DOHH2 (cell line): ENCODE measurements around the gene CCT6A.
"Not testable (repeated sequence)": the region's sequence is repeated elsewhere in the genome, so short reads cannot be mapped to it uniquely, and the experiment has no call there.

Experiments used
- H3F3A ChIP-seq: fragments of 200-600 bp; sonication (generic), shearing (Covaris generic); 2 replicates; pipeline ENCODE4 v1.6.0; 2016; ENCODE audit warnings: antibody characterized with exemption, mild to moderate bottlenecking; ENCODE audit not compliant: control insufficient read depth, insufficient read depth
- H3K27ac ChIP-seq: fragments of 200-600 bp; sonication (generic); 2 replicates; pipeline ENCODE4 v1.5.1; 2014; ENCODE audit warnings: low read depth, mild to moderate bottlenecking, low read length, moderate library complexity
- H3K27me3 ChIP-seq: fragments of 200-600 bp; sonication (generic); 2 replicates; pipeline ENCODE4 v1.6.1; 2014; ENCODE audit warnings: mild to moderate bottlenecking, low read length, mixed read lengths; ENCODE audit not compliant: control insufficient read depth
- H3K36me3 ChIP-seq: fragments of 200-600 bp; sonication (generic); 2 replicates; pipeline ENCODE4 v1.6.1; 2014; ENCODE audit warnings: mild to moderate bottlenecking, low read length, moderate library complexity, mixed read lengths; ENCODE audit not compliant: control insufficient read depth
- H3K4me1 ChIP-seq: fragments of 200-600 bp; sonication (generic); 2 replicates; pipeline ENCODE4 v1.6.1; 2014; ENCODE audit warnings: mild to moderate bottlenecking, low read length, mixed read lengths; ENCODE audit not compliant: control insufficient read depth
- H3K4me2 ChIP-seq: fragments of 200-600 bp; sonication (generic); 2 replicates; pipeline ENCODE4 v1.6.0; 2014; ENCODE audit warnings: mild to moderate bottlenecking, low read length, moderate library complexity
- H3K4me3 ChIP-seq: fragments of 200-600 bp; sonication (generic); 2 replicates; pipeline ENCODE4 v1.5.1; 2014; ENCODE audit warnings: mild to moderate bottlenecking, low read length, mixed read lengths
- H3K79me2 ChIP-seq: fragments of 200-600 bp; sonication (generic); 2 replicates; pipeline ENCODE4 v1.6.1; 2014; ENCODE audit warnings: mild to moderate bottlenecking, low read length, mixed read lengths; ENCODE audit not compliant: control insufficient read depth
- H3K9me2 ChIP-seq: fragments of 200-600 bp; sonication (generic); replicated peaks from 2 replicates; pipeline ENCODE4 v1.6.1; 2014; ENCODE audit warnings: mild to moderate bottlenecking, low read length, mixed read lengths; ENCODE audit not compliant: control insufficient read depth
- H3K9me3 ChIP-seq: fragments of 200-600 bp; sonication (generic); 2 replicates; pipeline ENCODE4 v1.6.1; 2014; ENCODE audit warnings: antibody characterized with exemption, low read length, mixed read lengths; ENCODE audit not compliant: control insufficient read depth, insufficient read depth
- H4K20me1 ChIP-seq: fragments of 200-600 bp; sonication (generic); 2 replicates; pipeline ENCODE4 v1.6.0; 2014; ENCODE audit warnings: low read depth, mild to moderate bottlenecking, antibody characterized with exemption, low read length, moderate library complexity; ENCODE audit not compliant: control insufficient read depth, insufficient read depth
- EZH2phosphoT487 ChIP-seq: fragments of 200-600 bp; sonication (generic); IDR thresholded peaks from 2 replicates; pipeline ENCODE4 v1.6.1; 2017; ENCODE audit warnings: borderline replicate concordance, mild to moderate bottlenecking, antibody characterized with exemption, low read length, moderate library complexity, mixed read lengths
- TF ChIP-seq, protein P1 (sequence below): fragments of 200-600 bp; sonication (generic); IDR thresholded peaks from one replicate; pipeline ENCODE4 v1.5.1; 2014; ENCODE audit warnings: antibody characterized with exemption, mild to moderate bottlenecking, low read depth, low read length; ENCODE audit not compliant: poor library complexity, severe bottlenecking

Gene CCT6A

GRCh38 chr7:56033671-56034432, 17.7 kb upstream of the CCT6A start:
- Histone ChIP-seq H3K9me3 (no peaks in the 10 kb centered on the region), H3K4me3 (peak overlapping the region; percentile 67), H4K20me1 (no peaks in the 10 kb centered on the region; the same call in 1 of the 2 replicates), H3K9me2 (no peaks in the 10 kb centered on the region), H3K4me2 (peak overlapping the region; percentile 72), H3K27me3 (no peaks in the 10 kb centered on the region), H3K36me3 (peaks cover 45% of the 10 kb centered on the region), H3K4me1 (peaks cover 17% of the 10 kb centered on the region), H3K27ac (peak overlapping the region; percentile 24; the same call in 1 of the 2 replicates), H3F3A (peaks cover 4% of the 10 kb centered on the region), H3K79me2 (peaks cover 26% of the 10 kb centered on the region)
- TF ChIP-seq, protein P1, sequence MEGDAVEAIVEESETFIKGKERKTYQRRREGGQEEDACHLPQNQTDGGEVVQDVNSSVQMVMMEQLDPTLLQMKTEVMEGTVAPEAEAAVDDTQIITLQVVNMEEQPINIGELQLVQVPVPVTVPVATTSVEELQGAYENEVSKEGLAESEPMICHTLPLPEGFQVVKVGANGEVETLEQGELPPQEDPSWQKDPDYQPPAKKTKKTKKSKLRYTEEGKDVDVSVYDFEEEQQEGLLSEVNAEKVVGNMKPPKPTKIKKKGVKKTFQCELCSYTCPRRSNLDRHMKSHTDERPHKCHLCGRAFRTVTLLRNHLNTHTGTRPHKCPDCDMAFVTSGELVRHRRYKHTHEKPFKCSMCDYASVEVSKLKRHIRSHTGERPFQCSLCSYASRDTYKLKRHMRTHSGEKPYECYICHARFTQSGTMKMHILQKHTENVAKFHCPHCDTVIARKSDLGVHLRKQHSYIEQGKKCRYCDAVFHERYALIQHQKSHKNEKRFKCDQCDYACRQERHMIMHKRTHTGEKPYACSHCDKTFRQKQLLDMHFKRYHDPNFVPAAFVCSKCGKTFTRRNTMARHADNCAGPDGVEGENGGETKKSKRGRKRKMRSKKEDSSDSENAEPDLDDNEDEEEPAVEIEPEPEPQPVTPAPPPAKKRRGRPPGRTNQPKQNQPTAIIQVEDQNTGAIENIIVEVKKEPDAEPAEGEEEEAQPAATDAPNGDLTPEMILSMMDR: peak; percentile 13
- no peak for TF ChIP-seq EZH2phosphoT487

DNA sequence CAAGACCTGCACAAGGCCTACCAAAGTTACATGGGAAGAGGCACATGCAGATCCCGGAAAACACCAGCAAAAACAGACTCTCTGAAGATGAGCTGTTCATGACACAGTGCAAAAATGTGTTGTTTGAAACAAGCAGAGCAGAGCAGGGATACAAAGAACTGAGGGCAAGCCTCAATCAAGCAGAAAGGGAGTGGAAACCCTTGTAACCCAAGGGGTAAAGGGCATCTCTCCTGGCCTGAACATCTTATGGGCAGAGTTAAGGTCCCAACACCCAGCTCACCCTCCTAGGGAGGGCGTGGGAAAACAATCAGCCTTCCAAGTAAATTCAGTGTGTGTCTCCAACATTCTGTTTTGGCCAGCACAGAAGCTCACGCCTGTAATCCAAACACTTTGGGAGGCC, 10.8 kb upstream of the CCT6A start:
- Histone ChIP-seq H3K36me3 (peaks cover 53% of the 10 kb centered on the region), H3K4me3 (no peak overlapping the region), H3F3A (peaks cover 9% of the 10 kb centered on the region), H3K9me3 (no peaks in the 10 kb centered on the region), H3K4me2 (no peak overlapping the region), H3K4me1 (no peaks in the 10 kb centered on the region), H3K27ac (no peak overlapping the region), H3K9me2 (no peaks in the 10 kb centered on the region), H4K20me1 (no peaks in the 10 kb centered on the region; the same call in 1 of the 2 replicates), H3K79me2 (peaks cover 67% of the 10 kb centered on the region), H3K27me3 (no peaks in the 10 kb centered on the region)
- TF ChIP-seq EZH2phosphoT487: no peak
- TF ChIP-seq, protein P1: no peak

- not testable (repeated sequence) for H3K9me2 ChIP-seq, H4K20me1 ChIP-seq, H3K4me2 ChIP-seq, H3F3A ChIP-seq, H3K4me3 ChIP-seq, H3K27ac ChIP-seq, H3K27me3 ChIP-seq, H3K9me3 ChIP-seq
- H3K79me2 ChIP-seq: peaks cover 94% of the 10 kb centered on the region
- H3K4me1 ChIP-seq: peaks cover 19% of the 10 kb centered on the region
- H3K36me3 ChIP-seq: peaks cover 73% of the 10 kb centered on the region
Measured at GRCh38 chr7:56045758-56046157, 5.8 kb upstream of the CCT6A start.

GRCh38 chr7:56046721-56047445, 4.7 kb upstream of the CCT6A start:
- Histone ChIP-seq H3K27me3 (no peaks in the 10 kb centered on the region), H3K9me3 (no peaks in the 10 kb centered on the region), H3K9me2 (no peaks in the 10 kb centered on the region), H3F3A (0 out of 2 replicates have a peak, but pooled peaks cover 5% of the 10 kb centered on the region), H3K4me3 (no peak overlapping the region), H3K36me3 (peaks cover 71% of the 10 kb centered on the region), H3K4me2 (no peak overlapping the region), H3K4me1 (peaks cover 19% of the 10 kb centered on the region), H3K79me2 (peaks cover 95% of the 10 kb centered on the region), H4K20me1 (no peaks in the 10 kb centered on the region; the same call in 1 of the 2 replicates), H3K27ac (no peak overlapping the region)
- TF ChIP-seq, protein P1: no peak
- no peak for TF ChIP-seq EZH2phosphoT487

GRCh38 chr7:56047446-56048116, 4.0 kb upstream of the CCT6A start:
- not testable (repeated sequence) for H3K27ac ChIP-seq, H3K4me2 ChIP-seq, H3K27me3 ChIP-seq, H3K9me3 ChIP-seq, H3K9me2 ChIP-seq, H3K4me3 ChIP-seq, H3F3A ChIP-seq, H4K20me1 ChIP-seq
- Histone ChIP-seq H3K36me3 (peaks cover 70% of the 10 kb centered on the region), H3K79me2 (peaks cover 96% of the 10 kb centered on the region), H3K4me1 (peaks cover 19% of the 10 kb centered on the region)
